CD4-positive, alpha-beta T cell treated with Interleukin-6 at 100 ng/mL for 8 hours (primary cell): ENCODE results near the gene POLD2.

ENCODE experiments used
- DNase-seq: peaks from one replicate; pipeline ENCODE4 v3.0.0-alpha.2; 2020; ENCODE audit warnings: mixed read lengths, low spot score

POLD2 gene

DNA sequence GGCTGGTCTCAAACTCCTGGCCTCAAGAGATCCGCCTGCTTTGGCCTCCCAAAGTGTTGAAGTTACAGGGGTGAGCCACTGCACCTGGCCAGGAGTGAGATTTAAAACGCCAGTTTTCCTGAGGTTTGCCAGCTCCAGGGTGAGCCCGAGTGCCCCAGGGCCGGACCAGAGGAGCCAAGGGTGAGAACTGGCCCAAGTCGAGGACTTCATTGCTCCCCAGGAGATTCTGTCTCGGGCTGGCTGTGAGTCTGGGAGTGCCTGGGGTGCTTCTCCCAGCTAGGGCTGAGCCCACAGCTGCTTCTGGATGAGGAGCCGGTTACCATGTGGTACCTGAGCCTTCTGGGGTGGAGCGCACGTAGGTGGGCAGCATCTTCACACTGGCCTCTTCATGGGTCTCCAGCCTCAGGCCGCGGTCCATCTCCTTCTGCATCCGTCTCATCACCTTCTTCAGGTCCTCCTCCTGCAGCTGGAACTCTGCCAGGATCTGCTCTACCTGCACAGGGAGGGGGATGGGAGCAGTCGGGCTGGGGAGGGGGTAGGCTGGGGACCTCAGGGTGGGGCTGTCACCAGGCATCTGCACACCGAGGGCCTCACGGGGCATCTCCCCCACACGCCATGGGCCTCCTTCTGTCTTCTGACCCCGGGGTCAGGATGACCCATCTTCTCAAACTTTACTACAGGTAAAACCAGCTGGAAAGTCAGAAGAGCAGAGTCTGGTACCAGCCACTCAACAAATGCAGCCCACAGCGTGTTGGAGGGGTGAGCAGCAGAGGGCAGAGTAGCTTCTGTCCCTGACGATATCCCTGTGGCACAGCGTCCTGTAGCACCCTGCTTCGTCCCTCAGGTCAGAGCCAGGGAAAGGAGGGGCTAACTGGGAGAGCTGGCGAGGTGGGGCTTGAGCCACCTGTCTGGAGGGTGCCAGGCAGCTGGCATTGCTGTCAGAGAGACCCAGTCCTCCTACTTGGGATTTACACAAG is 29.9 kb upstream of the POLD2 start:
- DNase-seq = no peak

DNA sequence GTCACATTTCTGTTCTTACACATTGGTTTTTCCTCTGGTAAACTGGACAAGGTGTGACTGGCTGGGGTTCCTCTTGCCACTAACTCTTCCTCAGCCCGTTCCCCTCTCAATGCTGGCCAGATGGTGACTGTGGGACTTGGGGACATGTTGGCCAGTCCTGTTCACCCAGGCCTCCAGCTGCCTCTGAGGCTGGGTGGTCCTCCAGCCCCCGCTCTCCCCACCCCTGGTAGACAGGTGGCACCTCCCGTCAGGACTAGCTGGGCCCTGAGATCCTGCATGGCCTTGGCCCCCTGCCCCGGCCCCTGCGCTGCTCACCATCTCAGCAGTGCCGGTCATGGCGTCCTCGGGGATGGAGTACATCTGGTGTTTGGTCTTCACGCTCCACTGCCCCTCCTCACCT is 28.6 kb upstream of the POLD2 start:
- no peak for DNase-seq

DNA sequence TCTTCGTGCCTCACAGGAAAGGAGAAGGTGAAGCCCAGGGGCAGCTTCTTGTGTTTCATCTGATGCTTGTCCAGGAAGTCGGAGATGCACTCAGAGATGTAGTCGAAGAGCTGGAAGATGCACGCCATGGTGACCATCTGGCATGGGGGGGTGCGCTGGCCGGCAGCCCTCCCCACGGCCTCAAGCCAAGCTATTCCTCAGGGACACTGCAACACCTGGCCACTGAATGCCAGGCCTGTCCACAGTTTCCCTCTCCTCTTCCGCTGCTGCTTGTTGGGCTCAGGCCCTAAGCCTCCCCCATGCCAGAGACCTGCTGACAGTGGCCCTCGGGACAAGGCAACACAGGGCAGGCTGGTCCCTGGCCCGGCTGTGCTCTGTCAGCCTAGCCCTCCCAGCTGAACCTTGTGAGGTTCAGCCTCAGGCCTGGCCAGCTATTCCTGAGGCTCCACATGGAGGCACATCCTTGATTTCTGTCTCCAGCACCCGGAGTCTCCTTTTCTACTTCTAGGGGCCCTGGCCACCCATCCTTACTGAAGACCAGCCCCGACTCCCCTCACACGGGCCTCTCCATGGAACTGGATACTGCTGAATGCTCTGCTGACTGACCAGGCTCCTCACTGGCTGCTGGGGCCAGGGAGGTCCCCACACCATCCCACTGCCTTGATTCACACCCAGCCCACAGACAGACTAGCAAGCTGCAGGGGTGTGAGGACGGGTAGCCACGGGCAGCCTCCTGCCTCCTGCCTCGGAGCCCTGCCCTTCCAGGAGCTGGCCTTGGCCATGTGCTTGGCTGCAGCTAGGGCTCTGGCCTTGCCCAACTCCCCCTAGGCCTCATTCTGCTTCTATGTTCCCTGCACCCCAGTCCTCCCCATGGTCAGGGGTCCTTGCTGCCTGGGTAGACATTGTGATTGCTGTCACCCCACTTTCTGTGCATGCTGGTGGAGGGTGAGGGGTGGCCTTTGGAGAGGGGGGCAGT is 27.9 kb upstream of the POLD2 start:
- DNase-seq = no peak

DNA sequence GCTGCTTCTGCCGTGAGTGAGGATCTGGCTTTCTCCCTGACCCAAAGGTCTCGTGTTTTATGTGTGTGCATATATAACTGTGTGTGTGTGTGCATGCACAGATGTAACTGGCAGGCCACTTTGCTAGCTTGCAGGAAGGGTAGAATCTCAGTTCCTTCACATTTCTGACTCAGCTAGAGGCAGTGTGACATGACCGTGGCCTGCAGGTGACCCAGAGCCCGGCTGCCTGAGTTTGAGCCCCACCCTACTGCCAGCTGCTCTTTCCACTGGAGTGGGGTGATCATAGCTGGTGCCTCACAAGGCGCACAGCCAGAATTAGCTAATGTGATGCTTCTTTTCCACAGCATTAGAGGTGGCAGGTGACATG is 27.1 kb upstream of the POLD2 start:
- DNase-seq = no peak

DNA sequence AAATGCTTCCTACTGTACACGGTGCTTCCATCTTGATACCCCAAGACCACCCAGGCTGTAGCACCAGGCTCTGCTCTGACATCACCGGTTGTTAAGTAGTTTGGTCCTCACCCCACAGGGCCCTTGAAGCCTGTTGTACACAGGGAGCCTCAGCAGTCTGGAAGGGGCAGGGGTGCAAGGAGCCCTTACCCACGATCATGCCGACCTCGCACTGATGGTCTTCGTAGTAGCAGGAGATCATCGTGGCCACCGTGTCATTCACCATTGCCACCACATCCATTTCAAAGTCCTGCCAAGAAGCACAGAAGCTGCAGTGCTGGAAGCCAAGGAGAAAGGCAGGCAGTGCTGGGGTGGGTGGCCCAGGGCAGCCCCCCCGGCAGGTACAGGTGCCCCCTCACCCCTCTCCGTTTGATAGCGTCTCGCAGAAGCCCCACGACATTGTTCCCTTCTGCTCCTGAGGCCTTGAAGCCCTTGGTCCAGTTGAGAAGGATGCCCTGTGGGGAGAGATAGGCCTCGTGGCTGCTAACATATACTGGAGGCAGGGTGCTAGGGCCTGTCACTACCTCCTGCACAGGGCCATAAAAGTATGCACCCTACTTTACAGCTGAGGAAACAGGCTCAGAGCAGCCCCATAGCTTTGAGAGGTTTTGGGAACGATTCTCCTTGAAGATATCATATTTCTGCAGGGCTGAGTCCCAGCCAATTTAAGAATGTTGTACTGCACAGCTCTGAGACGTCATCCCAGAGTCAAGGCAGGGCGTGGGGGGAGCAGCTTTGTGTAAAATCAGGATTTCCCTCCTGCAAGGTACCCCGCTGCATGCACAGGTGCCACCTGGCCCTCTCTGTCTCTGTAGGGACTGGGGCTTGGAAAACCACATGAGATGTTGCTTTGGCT is 26.5 kb upstream of the POLD2 start:
- DNase-seq = no peak

DNA sequence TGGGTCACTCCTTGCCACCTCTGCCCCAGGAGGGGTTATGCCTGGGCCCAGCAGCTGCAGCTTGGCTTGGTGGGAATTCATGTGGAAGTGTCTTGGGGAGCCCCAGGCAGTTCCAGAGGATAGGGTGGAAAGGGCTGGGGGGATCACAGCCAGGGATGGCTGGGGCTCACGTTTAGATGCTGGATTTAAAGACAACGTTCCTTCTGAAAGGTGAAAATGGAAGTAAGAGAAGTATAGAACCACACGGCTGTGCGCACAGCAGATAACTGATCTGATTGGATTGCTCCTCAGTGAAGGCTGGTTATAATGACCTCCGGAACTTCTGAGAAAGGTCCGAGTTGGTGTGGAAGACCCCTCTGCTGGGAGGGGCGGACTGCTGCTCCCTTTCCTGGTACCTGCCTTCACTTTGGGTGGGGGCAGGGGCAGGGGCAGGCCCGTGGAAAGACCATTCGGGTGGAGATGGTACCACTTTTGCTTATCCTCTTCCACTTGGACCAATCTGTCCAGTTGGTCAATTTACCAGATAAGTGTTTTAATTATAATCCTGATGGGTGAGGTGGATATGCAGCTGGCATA is 25.7 kb upstream of the POLD2 start:
- no peak for DNase-seq

DNA sequence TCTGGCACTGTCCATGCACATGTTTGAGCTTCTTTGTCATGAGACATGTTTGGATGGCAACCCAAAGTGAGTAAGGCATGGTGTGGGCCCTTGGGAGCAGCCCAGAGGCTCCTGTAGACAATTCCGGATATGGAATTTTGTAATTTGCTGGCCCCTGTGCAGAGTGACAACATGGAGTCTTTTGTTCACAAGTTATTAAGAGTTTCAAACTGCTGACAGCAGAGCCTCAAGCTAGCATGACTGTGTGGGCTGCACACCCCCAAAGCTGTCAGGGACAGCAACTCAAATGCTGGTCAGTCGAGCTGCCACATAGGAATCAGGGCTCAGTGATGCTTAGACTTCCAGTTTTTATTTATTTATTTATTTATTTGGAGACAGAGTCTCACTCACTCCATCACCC is 24.8 kb upstream of the POLD2 start:
- DNase-seq = no peak

DNA sequence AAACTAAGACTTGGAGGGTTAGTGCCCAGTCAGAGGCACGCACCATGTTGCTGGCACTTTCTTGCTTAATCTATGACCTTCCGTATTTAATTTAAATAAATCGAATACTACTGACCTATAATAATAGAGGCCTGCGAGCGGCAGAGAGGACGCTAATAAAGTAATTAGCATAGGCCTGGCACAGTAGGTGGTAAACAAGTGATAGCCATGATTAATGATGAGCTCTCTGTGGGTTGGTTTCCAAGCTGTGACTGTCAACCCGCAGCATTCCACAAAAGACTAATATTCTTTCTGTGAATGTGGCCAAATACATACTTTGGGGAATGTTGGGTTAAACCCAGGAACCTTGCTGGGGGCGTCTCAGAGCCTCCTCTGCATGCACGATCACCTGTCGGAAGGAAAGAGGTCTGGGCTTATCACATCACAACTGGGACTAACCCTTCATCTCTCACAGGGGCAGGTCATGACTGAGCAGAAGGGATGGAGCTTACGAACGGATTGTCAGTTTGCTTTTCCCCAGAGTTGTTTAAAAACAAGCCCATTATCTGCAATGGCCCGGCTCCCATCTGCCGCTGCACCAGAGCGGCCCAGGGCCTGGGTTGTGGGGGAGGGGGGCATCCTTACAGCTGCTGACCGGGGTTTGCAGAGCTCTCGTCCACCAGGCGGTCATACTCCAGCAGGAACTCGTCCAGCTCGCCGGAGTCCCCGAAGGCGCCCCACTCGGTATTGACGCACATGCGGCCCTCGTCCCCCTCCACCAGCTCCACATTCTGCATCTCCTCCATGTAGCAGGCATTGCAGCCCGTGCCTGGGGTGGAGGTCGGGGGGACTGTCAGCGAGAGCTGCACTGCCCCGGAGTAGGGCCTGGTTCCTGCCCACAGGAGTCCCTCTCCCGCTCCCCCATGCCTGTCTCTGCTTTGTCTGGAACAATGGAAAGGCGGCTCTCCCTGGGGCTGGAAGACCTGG is 24.0 kb upstream of the POLD2 start:
- no peak for DNase-seq

DNA sequence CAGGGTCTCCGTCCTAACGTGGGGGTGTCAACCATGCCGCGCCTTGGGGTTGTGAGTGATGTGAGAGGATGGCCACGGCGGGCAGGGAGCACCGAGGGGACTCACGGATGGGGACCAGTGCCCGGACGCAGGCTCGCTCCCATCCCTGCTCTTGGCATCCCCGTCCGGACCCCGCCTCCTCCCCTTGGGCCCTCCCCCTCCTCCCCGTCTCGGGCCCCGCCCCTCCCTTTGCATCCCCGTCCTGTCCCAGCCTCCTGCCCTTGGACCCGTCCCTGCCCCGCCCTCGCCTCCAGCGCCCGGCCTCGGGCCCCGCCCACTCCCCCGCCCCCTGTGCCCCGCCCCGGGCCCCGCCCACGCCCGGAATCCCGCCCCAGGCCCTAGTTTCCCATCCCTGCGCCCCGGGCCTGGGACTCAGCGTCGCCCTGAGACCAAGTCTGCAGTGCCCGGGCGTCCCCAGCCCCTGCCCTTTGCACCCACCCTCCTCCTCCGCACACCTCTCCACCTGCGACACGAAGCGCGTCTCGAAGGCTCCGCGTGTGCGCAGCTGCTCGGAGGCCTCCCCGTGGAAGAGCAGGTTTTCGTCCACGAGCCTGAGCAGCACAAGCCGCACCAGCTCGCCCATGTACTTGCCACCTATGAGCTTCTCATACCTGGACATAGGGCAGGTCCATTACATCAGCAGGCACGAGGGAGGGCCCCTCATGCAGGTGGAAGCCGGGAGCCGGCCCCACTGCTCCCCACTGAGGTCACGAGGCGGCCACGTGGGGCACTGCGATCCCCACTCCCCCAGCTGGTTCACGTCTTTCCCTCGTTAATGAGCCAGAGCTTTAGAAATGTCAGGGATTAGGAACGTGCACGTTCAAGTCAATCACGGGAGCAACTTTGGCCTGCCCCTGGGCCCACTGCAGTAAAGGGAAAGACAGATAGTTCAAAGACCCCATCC is 22.9 kb upstream of the POLD2 start:
- peak; percentile 74 for DNase-seq

DNA sequence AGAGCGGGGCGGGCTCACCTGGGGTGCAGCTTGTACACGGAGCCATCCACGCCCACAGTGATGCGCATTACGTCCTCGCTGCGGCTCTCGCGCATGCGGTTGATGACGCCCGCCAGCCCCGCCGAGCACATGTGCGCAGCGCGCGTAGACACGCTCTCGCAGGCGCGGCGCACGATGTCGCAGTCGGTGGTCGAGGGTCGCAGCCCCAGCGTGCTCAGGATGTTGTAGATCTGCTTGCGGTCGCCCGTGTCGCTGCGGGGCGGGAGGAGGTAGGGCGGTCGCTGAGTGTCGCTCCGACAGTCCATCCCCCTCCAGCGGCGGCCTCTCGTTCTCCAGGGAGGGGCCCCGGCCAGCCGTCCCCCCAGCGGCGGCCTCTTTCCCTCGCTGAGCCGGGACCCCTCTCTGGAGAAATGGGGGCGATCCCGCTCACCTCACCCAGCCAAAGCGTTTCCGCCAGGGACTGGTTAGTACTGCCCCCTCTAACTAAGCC is 22.2 kb upstream of the POLD2 start:
- DNase-seq = peak; percentile 44

DNA sequence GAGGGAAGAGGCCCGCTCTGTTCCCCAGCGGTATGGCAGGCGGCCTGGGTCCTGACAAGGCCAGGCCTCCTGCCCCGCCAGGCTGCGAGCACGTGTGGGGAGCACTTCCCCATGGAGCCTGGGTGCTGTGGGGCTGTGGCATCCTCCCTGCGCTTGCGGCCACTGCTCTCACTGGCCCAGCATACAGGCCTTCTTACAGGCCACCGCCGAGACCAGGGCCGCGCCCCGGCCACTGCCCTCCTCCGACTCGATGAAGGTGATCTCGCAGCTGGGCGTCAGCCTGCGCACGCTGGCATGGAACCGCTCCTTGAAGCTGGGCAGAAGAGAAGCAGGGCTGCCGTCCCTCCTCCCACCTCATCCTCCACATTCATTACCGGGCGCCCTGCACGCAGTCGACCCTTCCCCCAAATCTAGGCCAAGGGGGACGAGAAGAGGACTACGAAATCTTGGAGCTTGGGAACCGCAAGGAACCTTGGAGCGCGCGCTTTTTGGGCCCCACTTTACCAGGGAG is 21.7 kb upstream of the POLD2 start:
- no peak for DNase-seq

DNA sequence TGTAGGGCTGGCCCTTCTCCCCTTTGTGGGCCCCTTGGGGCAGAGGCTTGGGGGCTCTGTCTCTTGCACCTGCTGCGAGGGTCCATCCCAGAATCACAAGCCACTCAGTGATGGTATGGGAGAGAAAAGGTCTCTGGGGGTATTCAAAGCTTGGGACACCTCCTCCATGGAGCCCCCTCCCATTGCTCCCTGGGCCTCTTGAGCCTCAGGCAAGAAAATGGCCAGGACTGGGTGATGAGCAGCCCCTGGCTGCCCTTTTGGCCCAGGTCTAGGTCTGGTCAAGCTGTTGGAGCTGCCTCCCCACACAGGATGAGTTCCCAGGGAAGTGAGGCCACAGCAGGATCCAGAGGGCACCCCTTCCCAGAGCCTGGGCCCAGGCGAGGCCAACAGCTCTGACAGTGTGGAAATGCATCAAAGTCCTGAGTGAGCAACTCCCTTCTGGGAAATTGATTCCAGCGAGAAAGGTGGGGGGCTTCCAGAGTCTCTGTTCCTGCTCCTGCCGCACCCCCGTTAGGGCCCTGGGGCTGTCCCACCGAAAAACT is 21.1 kb upstream of the POLD2 start:
- no peak for DNase-seq

DNA sequence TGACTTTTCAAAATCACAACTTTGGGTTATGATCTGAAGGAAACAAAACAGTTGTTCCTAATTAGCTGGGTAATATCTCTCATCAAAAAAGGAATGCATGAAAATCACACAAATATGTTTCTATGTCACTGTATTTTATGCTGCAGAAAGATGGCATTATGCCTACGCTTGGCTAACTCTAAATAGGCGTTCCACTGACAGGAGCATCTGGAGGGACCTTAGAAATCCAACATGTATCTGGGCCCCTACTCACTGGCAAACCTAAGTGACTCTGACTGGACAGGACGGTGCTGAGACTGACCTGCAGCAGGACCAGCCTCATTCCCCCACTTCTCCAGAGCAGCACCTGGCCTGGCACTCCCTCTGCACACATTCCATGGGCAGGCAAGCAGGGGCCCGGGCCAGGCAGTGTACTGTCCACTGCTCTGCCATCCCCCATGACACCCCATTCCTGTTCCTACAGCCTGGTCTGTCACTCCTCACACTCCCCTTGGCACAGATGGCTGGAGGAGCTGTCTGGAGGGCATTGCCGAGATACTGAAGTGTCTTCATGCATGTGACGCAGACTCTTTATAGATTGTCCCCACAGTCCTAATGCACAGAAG is 20.4 kb upstream of the POLD2 start:
- no peak for DNase-seq

DNA sequence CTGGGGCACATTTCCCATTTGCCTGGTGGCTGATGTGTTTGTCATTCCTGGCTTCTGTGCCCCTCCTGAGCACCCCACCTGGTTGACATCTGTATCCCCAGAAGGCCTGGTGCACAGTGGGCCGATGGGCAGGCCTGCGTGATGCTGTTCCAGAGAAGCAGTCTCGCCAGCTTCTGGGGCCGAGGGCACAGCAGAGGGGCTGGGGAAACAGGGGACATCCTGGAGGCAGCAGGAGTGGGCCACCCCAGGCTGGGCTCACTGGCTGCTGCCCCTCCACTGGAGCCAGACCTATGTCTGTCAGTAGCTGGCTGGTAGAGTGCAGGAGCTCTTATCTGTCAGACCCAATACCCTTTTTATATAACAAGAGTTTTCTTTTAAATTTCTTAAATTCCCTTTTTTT is 18.7 kb upstream of the POLD2 start:
- no peak for DNase-seq

DNA sequence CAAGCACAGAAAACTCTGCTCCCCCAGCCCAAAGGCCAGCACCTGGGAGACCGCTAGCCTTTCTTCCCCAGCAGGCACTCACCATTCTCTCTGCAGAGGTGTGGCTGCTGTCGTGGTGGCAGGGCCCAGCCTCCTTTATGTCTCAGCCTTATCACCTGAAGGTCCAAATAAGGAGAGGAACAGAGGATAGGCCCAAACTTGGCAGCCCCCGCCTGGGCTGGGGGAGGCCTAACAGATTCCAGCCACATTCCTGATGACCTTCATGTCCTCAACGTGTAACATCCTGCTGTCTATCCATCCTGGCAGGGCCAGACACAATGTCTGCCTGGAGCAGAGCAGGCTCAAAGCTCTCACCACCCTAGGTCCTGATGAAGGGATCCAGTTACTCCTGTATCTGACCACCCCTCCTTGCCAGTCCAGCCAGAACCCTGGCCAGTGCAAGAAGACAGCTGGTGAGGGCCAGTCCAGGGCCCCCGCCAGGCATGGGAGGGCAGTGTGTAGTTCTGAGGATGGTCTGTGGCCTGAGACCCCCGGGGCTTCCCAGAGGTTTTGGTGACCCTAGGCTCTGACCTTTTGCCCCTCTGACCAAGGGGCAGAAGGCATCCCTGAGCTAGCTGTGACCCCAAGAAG is 18.0 kb upstream of the POLD2 start, which contains the start of gene MYL7:
MYL7 (minus strand) TSS at position 112 of the 630 bp plus-strand sequence; CDS start at position 85, 27 bp downstream.
- no peak for DNase-seq

DNA sequence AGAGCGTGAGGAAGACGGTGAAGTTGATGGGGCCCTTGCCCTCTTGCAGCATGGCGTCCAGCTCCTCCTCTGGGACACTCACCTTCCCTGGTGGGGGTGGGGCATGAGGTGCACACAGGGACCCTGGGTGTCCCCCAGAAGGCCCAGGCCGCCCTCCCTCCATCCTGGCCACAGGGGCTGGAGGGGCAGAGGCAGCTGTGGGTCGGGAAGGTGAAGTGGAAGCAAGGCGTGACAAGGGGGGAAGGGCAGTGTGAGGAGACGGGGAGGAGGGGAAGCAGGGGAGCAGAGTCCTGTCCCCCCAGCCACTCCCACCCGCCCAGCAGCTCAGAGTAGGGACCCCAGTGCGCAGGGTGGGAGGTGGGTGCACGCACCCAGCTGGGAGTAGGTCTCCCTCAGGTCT is 17.0 kb upstream of the POLD2 start:
- DNase-seq = no peak

DNA sequence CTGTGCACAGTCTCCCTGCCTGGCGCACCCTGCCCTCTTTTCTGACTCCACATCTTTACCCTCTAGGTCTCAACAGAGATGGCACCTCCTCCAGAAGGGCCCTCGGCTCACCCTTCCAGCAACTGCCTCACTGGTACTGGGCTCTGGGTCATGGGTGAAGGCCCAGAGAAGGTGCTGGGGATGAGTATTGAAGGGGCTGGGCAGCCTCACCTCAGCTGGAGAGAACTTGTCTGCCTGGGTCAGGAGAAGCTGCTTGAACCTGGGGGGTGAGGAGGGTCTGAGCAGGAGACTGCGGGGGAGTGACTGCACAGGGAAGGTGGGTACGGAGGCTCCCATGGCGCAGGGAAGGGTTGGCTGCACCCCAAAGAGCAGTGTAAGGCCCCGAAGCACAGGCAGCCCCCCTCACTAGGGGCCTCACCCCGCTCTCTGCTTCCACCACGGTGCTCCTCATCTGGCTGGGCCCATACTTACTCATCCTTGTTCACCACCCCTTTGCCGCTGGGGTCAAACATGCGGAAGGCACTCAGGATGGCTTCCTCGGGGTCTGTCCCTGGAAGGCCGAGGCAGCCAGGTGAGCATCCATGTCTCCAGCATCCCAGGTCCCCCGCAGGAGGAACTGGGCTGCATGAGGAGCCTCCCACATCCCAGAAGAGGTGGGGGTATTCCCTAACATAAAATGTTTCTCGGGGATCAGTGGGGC is 16.1 kb upstream of the POLD2 start:
- no peak for DNase-seq
